ENCODE data around the gene C15orf61. TPM values are rescaled to one million over a fixed set of nuclear protein-coding genes. Genes with fewer than 3 reads are reported as not detected.
A peak's percentile ranks its signal among the peaks of the same experiment; 100 is the strongest.

The C15orf61 gene
- total and polyA plus RNA-seq, 4 donors = 1.4 to 5.6 (median 2.5) TPM

DNA sequence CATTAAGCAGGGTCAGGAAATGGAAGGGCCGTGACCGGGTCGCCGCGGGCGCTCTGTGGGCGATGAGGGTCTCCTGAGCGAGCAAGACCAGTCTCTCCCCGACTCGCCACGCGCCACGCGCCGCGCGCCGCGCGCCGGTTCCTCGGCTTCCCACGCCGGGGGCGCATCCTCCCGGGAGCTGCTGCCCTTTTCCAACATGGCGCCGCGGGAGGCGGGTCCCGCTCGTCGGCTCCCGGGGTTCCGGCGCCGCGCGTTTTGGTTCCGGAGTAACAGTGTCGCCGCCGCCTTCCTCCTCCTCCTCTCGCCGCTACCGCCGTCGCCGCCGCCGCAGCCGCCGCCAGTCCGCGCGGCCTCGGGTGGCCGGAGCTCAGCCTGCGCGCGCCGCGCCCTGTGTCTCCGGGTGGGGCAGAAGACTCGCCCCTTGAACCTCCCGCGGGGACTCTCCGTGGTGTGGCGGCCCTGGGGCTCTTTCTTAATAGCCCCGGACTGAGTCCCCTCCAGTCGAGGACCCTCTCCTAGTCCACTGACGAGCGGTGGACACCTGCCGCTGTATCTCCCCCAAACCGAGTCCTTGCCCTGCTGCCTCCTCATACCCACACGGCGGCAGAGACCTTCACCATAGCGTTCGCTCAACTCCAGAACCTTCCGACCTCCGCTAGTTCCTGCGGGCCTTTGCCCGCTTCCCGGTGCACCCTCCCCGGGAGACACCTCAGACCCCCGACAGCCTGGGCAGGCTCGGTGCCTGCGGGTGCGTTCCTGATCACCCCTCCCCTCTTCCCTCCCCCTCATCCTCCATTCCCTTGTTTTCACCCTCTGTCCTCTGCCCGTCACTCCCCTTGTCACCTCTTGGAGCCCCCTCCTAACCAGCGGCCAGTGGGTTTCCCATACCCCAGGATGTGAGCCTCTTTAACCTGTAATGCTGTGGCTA is 21.8 kb downstream of the C15orf61 start, which contains the start of gene MAP2K5 (continued):
- peak in 1 of 2 donors; percentile 33 for TF ChIP-seq RAD21 (IDR thresholded peaks at IDR 0.05)
- TF ChIP-seq, protein P1, sequence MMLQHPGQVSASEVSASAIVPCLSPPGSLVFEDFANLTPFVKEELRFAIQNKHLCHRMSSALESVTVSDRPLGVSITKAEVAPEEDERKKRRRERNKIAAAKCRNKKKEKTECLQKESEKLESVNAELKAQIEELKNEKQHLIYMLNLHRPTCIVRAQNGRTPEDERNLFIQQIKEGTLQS (IDR thresholded peaks at IDR 0.05) = no peak
- TF ChIP-seq GABPA (IDR thresholded peaks at IDR 0.05 in 1 of 2, conservative IDR thresholded peaks at IDR 0.05 in 1 of 2) = peak; percentile 41 to 87
- no peak for TF ChIP-seq SP1 (IDR thresholded peaks at IDR 0.05)
- TF ChIP-seq, protein P2, sequence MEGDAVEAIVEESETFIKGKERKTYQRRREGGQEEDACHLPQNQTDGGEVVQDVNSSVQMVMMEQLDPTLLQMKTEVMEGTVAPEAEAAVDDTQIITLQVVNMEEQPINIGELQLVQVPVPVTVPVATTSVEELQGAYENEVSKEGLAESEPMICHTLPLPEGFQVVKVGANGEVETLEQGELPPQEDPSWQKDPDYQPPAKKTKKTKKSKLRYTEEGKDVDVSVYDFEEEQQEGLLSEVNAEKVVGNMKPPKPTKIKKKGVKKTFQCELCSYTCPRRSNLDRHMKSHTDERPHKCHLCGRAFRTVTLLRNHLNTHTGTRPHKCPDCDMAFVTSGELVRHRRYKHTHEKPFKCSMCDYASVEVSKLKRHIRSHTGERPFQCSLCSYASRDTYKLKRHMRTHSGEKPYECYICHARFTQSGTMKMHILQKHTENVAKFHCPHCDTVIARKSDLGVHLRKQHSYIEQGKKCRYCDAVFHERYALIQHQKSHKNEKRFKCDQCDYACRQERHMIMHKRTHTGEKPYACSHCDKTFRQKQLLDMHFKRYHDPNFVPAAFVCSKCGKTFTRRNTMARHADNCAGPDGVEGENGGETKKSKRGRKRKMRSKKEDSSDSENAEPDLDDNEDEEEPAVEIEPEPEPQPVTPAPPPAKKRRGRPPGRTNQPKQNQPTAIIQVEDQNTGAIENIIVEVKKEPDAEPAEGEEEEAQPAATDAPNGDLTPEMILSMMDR (IDR thresholded peaks at IDR 0.05; ENCODE audit: low read depth, low read length, missing input control) = no peak

DNA sequence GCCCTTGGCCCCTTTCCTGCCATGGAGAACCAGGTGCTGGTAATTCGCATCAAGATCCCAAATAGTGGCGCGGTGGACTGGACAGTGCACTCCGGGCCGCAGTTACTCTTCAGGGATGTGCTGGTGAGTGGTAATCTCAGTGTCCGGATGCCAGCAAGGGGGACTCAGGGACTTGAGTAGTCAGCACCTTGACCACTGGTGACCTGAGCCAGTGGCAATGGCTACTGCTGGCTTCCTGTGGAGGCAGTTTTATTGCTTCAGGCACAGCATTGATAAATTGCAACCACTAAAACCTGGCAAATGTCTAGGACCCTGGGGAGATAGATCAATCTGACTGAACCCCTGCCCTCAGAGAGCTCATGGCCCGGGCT is 22.4 kb downstream of the C15orf61 start:
- DNase-seq (ENCODE audit: low spot score) = peak; percentile 38
- 25% methylated on average over 7 of the region's 7 CpGs for WGBS
- peak overlapping the region; percentile 71 to 87 for H3K27ac ChIP-seq (ENCODE audit: low read depth in 1 of 2, low read length in 2 of 2)

DNA sequence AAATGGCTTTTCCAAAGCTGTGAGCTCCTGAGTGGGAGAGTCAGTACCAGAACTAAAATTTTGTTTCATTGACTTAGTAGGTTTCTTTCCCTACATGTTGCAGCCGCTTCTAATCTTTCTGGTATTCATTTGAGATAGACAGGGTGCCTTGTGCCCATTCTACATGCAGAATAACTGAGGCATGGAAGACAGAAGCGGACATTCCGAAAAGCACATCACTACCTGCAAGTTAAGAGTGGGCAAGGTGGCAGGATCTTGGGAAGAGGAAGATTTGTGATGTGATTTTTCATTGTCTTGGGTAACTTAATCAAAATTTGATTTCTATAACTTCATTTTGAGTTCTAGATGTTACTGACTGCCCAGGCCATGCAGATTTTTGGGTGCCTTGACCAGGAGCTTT is 23.5 kb downstream of the C15orf61 start:
- TF ChIP-seq, protein P2 (IDR thresholded peaks at IDR 0.05; ENCODE audit: low read depth, low read length, missing input control) = no peak
- TF ChIP-seq, protein P3, sequence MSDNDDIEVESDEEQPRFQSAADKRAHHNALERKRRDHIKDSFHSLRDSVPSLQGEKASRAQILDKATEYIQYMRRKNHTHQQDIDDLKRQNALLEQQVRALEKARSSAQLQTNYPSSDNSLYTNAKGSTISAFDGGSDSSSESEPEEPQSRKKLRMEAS (IDR thresholded peaks at IDR 0.05) = no peak
- TF ChIP-seq, protein P4, sequence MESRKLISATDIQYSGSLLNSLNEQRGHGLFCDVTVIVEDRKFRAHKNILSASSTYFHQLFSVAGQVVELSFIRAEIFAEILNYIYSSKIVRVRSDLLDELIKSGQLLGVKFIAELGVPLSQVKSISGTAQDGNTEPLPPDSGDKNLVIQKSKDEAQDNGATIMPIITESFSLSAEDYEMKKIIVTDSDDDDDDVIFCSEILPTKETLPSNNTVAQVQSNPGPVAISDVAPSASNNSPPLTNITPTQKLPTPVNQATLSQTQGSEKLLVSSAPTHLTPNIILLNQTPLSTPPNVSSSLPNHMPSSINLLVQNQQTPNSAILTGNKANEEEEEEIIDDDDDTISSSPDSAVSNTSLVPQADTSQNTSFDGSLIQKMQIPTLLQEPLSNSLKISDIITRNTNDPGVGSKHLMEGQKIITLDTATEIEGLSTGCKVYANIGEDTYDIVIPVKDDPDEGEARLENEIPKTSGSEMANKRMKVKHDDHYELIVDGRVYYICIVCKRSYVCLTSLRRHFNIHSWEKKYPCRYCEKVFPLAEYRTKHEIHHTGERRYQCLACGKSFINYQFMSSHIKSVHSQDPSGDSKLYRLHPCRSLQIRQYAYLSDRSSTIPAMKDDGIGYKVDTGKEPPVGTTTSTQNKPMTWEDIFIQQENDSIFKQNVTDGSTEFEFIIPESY (IDR thresholded peaks at IDR 0.05) = no peak
- TF ChIP-seq RXRA (IDR thresholded peaks at IDR 0.05) = no peak
- Histone ChIP-seq H3K9ac (ENCODE audit: low read depth in 1 of 2, low read length in 2 of 2) (no peak overlapping the region), H3K4me3 (ENCODE audit: low read depth in 1 of 3, low read length in 3 of 3) (no peak overlapping the region), H3K27ac (ENCODE audit: low read depth in 1 of 2, low read length in 2 of 2) (no peak overlapping the region), H3K27me3 (ENCODE audit: control insufficient read depth in 4 of 4, insufficient read depth in 4 of 4, low read length in 3 of 4) (no peaks in the 10 kb centered on the region), H3K4me1 (ENCODE audit: control insufficient read depth in 4 of 4, insufficient read depth in 4 of 4, low read length in 3 of 4) (peaks cover 0 to 12% (median 9%) of the 10 kb centered on the region in 4 donors), H3K36me3 (ENCODE audit: control insufficient read depth in 4 of 4, insufficient read depth in 3 of 4, low read depth in 1 of 4, low read length in 3 of 4) (peaks cover 0 to 5% (median 0%) of the 10 kb centered on the region in 4 donors), H3K9me3 (ENCODE audit: control insufficient read depth in 4 of 4, low read length in 3 of 4) (no peaks in the 10 kb centered on the region)
- 99% methylated on average over 3 of the region's 3 CpGs for WGBS
- DNase-seq (ENCODE audit: low spot score) = no peak

More for the DNA sequence above, 22.4 kb downstream of the C15orf61 start:
- Histone ChIP-seq H3K4me1 (ENCODE audit: control insufficient read depth in 4 of 4, insufficient read depth in 4 of 4, low read length in 3 of 4) (peaks cover 0 to 12% (median 9%) of the 10 kb centered on the region in 4 donors), H3K9ac (ENCODE audit: low read depth in 1 of 2, low read length in 2 of 2) (peak overlapping the region; percentile 68 to 71), H3K27me3 (ENCODE audit: control insufficient read depth in 4 of 4, insufficient read depth in 4 of 4, low read length in 3 of 4) (no peaks in the 10 kb centered on the region), H3K4me3 (ENCODE audit: low read depth in 1 of 3, low read length in 3 of 3) (peak overlapping the region; percentile 73 to 99 (median 98)), H3K36me3 (ENCODE audit: control insufficient read depth in 4 of 4, insufficient read depth in 3 of 4, low read depth in 1 of 4, low read length in 3 of 4) (peaks cover 0 to 5% (median 0%) of the 10 kb centered on the region in 4 donors), H3K9me3 (ENCODE audit: control insufficient read depth in 4 of 4, low read length in 3 of 4) (no peaks in the 10 kb centered on the region)
- TF ChIP-seq YY1 (IDR thresholded peaks at IDR 0.05) (peak; percentile 39), TAF1 (conservative IDR thresholded peaks at IDR 0.05) (no peak), HNF4G (IDR thresholded peaks at IDR 0.05) (no peak), RXRA (IDR thresholded peaks at IDR 0.05) (peak in 1 of 2 donors; percentile 7)
- TF ChIP-seq, protein P1 (IDR thresholded peaks at IDR 0.05) = no peak
